Endothelial cell of umbilical vein (primary cell): ENCODE results near the gene LTA4H. TPM values are rescaled to one million over a fixed set of nuclear protein-coding genes. Genes with fewer than 3 reads are reported as not detected.

ENCODE experiments used
- BruUV-seq: library from RNA; stranded (reverse); fragments of 400-500 nt; replicated peaks from 2 replicates; lab custom pipeline; 2021; lab: Mats Ljungman, UMichigan
- CTCF ChIA-PET: fragments of 300-600, 350-600 bp; sonication (Branson Sonifier 250); formaldehyde crosslinking; loops from one replicate; lab custom pipeline; 2021; ENCODE audit warnings: antibody characterized with exemption, inconsistent platforms; lab: Charles Lee
- POLR2A ChIA-PET: fragments of 300-600, 350-600 bp; sonication (Branson Sonifier 250); formaldehyde crosslinking; loops from one replicate; lab custom pipeline; 2021; ENCODE audit warnings: antibody characterized with exemption, inconsistent platforms; lab: Charles Lee
- DNase-seq: peaks from one replicate; pipeline ENCODE4 v3.0.0-alpha.2; 2011; ENCODE audit warnings: low read depth, low spot score
- FAIRE-seq: peaks from 2 replicates; lab custom pipeline; 2011; peaks lifted over from hg19 to GRCh38; lab: Jason Lieb, UNC
- H2AFZ ChIP-seq: 2 replicates; pipeline ENCODE4 v1.6.0; 2012; ENCODE audit warnings: low read depth, low read length, control low read depth, inconsistent platforms
- H3K27ac ChIP-seq: 2 replicates; pipeline ENCODE4 v1.5.1; 2011; ENCODE audit warnings: low read depth, mild to moderate bottlenecking, control low read depth, low read length, moderate library complexity; ENCODE audit not compliant: insufficient read depth
- H3K27me3 ChIP-seq, 2 experiments: 2 replicates each; pipeline versions ENCODE4 v1.6.0 to v1.6.1; 2011; ENCODE audit warnings: low read length in 2 of 2, mixed read lengths in 1 of 2; ENCODE audit not compliant: control insufficient read depth in 2 of 2, insufficient read depth in 2 of 2
- H3K36me3 ChIP-seq, 2 experiments: 2 replicates in 1 of 2; 3 replicates in 1 of 2; pipeline ENCODE4 v1.5.1; 2011; ENCODE audit warnings: low read length in 2 of 2, mild to moderate bottlenecking in 1 of 2, moderate library complexity in 1 of 2; ENCODE audit not compliant: control insufficient read depth in 2 of 2, insufficient read depth in 2 of 2; ENCODE audit errors: extremely low read depth in 1 of 2
- H3K4me1 ChIP-seq: 3 replicates; pipeline ENCODE4 v1.5.1; 2011; ENCODE audit warnings: mild to moderate bottlenecking, low read length; ENCODE audit not compliant: control insufficient read depth, insufficient read depth; ENCODE audit errors: extremely low read depth
- H3K4me2 ChIP-seq: 2 replicates; pipeline ENCODE4 v1.6.1; 2011; ENCODE audit warnings: low read length, control low read depth, mixed read lengths; ENCODE audit not compliant: insufficient read depth
- H3K4me3 ChIP-seq, 3 experiments: fragments of 200-600 bp in 1 of 3; sonication (generic), shearing (Covaris generic) in 1 of 3; replicated peaks in 1 of 3; 2 replicates each; pipeline ENCODE4 v1.5.1; 2011 to 2016; ENCODE audit warnings: control low read depth in 3 of 3, low read length in 3 of 3, mild to moderate bottlenecking in 2 of 3, inconsistent platforms in 1 of 3, low read depth in 1 of 3, moderate library complexity in 1 of 3; ENCODE audit not compliant: insufficient read depth in 1 of 3
- H3K79me2 ChIP-seq: 2 replicates; pipeline ENCODE4 v1.6.0; 2012; ENCODE audit warnings: low read length, inconsistent platforms; ENCODE audit not compliant: control insufficient read depth, insufficient read depth
- H3K9ac ChIP-seq: replicated peaks from 2 replicates; pipeline ENCODE3; 2011; ENCODE audit warnings: low read length, control low read depth; ENCODE audit not compliant: insufficient read depth; ENCODE audit errors: extremely low read depth
- H3K9me1 ChIP-seq: replicated peaks from 3 replicates; pipeline ENCODE4 v1.6.0; 2011; ENCODE audit warnings: mild to moderate bottlenecking, low read length; ENCODE audit not compliant: control insufficient read depth, insufficient read depth; ENCODE audit errors: extremely low read depth
- H3K9me3 ChIP-seq: replicated peaks from 2 replicates; pipeline ENCODE4 v1.5.1; 2012; ENCODE audit warnings: low read length, inconsistent platforms; ENCODE audit not compliant: control insufficient read depth, insufficient read depth
- H4K20me1 ChIP-seq: replicated peaks from 2 replicates; pipeline ENCODE3; 2011; ENCODE audit warnings: mild to moderate bottlenecking, low read length; ENCODE audit not compliant: control insufficient read depth, insufficient read depth; ENCODE audit errors: extremely low read depth
- FOS ChIP-seq: IDR thresholded peaks from 2 replicates; pipeline ENCODE4 v1.6.1; 2011; ENCODE audit warnings: mild to moderate bottlenecking, low read length, moderate library complexity, borderline replicate concordance; ENCODE audit not compliant: insufficient read depth
- JUN ChIP-seq: IDR thresholded peaks from 2 replicates; pipeline ENCODE4 v1.6.1; 2011; ENCODE audit warnings: borderline replicate concordance, low read depth; ENCODE audit not compliant: insufficient read length, insufficient read depth
- MAX ChIP-seq: IDR thresholded peaks from 2 replicates; pipeline ENCODE4 v1.6.1; 2011; ENCODE audit not compliant: insufficient read depth, insufficient read length
- MYC ChIP-seq: IDR thresholded peaks from one replicate; pipeline ENCODE4 v1.6.1; 2011; ENCODE audit warnings: mild to moderate bottlenecking, low read depth, low read length
- POLR2A ChIP-seq: IDR thresholded peaks from 2 replicates; pipeline ENCODE4 v1.6.1; 2012; ENCODE audit warnings: low read depth, mild to moderate bottlenecking, control low read depth, low read length
- dilution Hi-C: fragments of 300-500 bp; cut with MboI; formaldehyde crosslinking; loops from one replicate; pipeline ENCODE4 v1.15.0; 2019; ENCODE audit warnings: low sequenced_read_pairs; ENCODE audit not compliant: extremely low pct_ligation_motif_present
- intact Hi-C: fragments of 100-400 bp; cut with micrococcal nuclease; formaldehyde crosslinking; loops from one replicate; pipeline ENCODE4 v1.10.0; 2022
- polyA plus RNA-seq, 4 experiments: library from polyadenylated mRNA; depleted of rRNA in 3 of 4; stranded (reverse) in 3 of 4; unstranded in 1 of 4; fragments of >200 nt; gene quantifications; 2 replicates each; pipeline versions ENCODE4 v1.2.1 to v1.2.3, GENCODE V29; 2011 to 2012; ENCODE audit warnings: missing spikeins in 1 of 4
- total RNA-seq: library from RNA; stranded (reverse); gene quantifications from 2 replicates; pipeline ENCODE4 v1.2.3, GENCODE V29; 2021

LTA4H gene
- total and polyA plus RNA-seq, 2 donors (not counting 3 experiments of a cell fraction or from before 2014, with no cell fraction given), result 77.1 to 85.2 TPM

- Histone ChIP-seq H3K4me3 (no peak overlapping the region), H3K27me3 (peaks cover 14 to 33% of the 10 kb centered on the region in 2 experiments), H3K9me3 (no peaks in the 10 kb centered on the region), H4K20me1 (no peaks in the 10 kb centered on the region), H3K9me1 (no peaks in the 10 kb centered on the region), H3K27ac (no peak overlapping the region), H2AFZ (no peak overlapping the region), H3K4me2 (no peak overlapping the region), H3K9ac (no peak overlapping the region), H3K36me3 (no peaks in the 10 kb centered on the region), H3K79me2 (no peaks in the 10 kb centered on the region), H3K4me1 (no peaks in the 10 kb centered on the region)
- no peak for DNase-seq
- dilution Hi-C loops, result no loop called here
- ChIA-PET POLR2A (interaction anchor here (0.6 kb wide), 1 partner anchor 292 kb away, joined by 3 read pairs; no protein-coding TSS in a partner anchor), CTCF (interaction anchor here (4.4 kb wide), 1 partner anchor 11 kb away, joined by 29 read pairs; no protein-coding TSS in a partner anchor)
- FAIRE-seq, result no peak
- BruUV-seq, result no TSS peak
- TF ChIP-seq POLR2A (no peak), FOS (no peak), MAX (no peak)
- intact Hi-C loops, result no loop called here
Measured at GRCh38 chr12:95988506-95989275, 46.7 kb downstream of the LTA4H start.

- Histone ChIP-seq H2AFZ (no peak overlapping the region), H3K9me1 (no peaks in the 10 kb centered on the region), H4K20me1 (no peaks in the 10 kb centered on the region), H3K79me2 (no peaks in the 10 kb centered on the region), H3K36me3 (no peaks in the 10 kb centered on the region), H3K9ac (no peak overlapping the region), H3K4me1 (no peaks in the 10 kb centered on the region), H3K4me3 (no peak overlapping the region), H3K27ac (no peak overlapping the region), H3K27me3 (peaks cover 14 to 26% of the 10 kb centered on the region in 2 experiments), H3K4me2 (no peak overlapping the region), H3K9me3 (no peaks in the 10 kb centered on the region)
- BruUV-seq, result no TSS peak
- CTCF ChIA-PET, result interaction anchor here (4.4 kb wide), 1 partner anchor 12 kb away, joined by 29 read pairs; no protein-coding TSS in a partner anchor
- DNase-seq, result no peak
- dilution Hi-C loops (no loop called here), intact Hi-C loops (no loop called here)
- FAIRE-seq, result no peak
- POLR2A ChIA-PET, result interaction anchor here (0.6 kb wide), 1 partner anchor 405 kb away, joined by 4 read pairs; no protein-coding TSS in a partner anchor
- TF ChIP-seq MYC (no peak), JUN (no peak), POLR2A (no peak)
Measured at GRCh38 chr12:95986635-95987570, 48.5 kb downstream of the LTA4H start.
